SK-N-SH treated with all-trans-retinoic acid at 6 μM for 48 hours (cell line): ENCODE data around the gene TMEM163.
"Not testable (repeated sequence)": the region's sequence is repeated elsewhere in the genome, so short reads cannot be mapped to it uniquely, and the experiment has no call there.

Experiments used
- ATAC-seq: fragments of 200-7000 bp; cut with Tn5 transposase; 3 replicates; pipeline ENCODE4 v1.9.1; 2020; ENCODE audit warnings: mild to moderate bottlenecking, moderate library complexity
- BACH2 ChIP-seq: fragments of 250-450 bp; sonication (Bioruptor Pico); IDR thresholded peaks from 2 replicates; pipeline ENCODE4 v1.9.0; 2021; ENCODE audit warnings: mild to moderate bottlenecking, borderline replicate concordance
- CREB5 ChIP-seq: fragments of 250-450 bp; sonication (Bioruptor Pico); IDR thresholded peaks from 2 replicates; pipeline ENCODE4 v1.5.1; 2020; ENCODE audit warnings: low read depth, mild to moderate bottlenecking, moderate library complexity
- CSDC2 ChIP-seq: fragments of 250-450 bp; sonication (Bioruptor Pico); IDR thresholded peaks from 2 replicates; pipeline ENCODE4 v1.5.0; 2020; ENCODE audit warnings: mild to moderate bottlenecking, moderate library complexity
- CSRNP3 ChIP-seq: fragments of 250-450 bp; sonication (Bioruptor Pico); IDR thresholded peaks from 2 replicates; pipeline ENCODE4 v1.5.1; 2021; ENCODE audit warnings: mild to moderate bottlenecking, moderate library complexity
- ESRRG ChIP-seq: fragments of 250-450 bp; sonication (Bioruptor Pico); IDR thresholded peaks from 2 replicates; pipeline ENCODE4 v1.6.1; 2021; ENCODE audit warnings: mild to moderate bottlenecking
- GLIS3 ChIP-seq: fragments of 250-450 bp; sonication (Bioruptor Pico); IDR thresholded peaks from 2 replicates; pipeline ENCODE4 v1.5.0; 2020; ENCODE audit warnings: mild to moderate bottlenecking, moderate library complexity
- ISL1 ChIP-seq: fragments of 250-450 bp; sonication (Bioruptor Pico); IDR thresholded peaks from 2 replicates; pipeline ENCODE4 v2.1.2; 2022; ENCODE audit warnings: mild to moderate bottlenecking, moderate library complexity
- OSR1 ChIP-seq: fragments of 250-450 bp; sonication (Bioruptor Pico); IDR thresholded peaks from 2 replicates; pipeline ENCODE4 v1.8.0; 2022; ENCODE audit warnings: moderate library complexity, mild to moderate bottlenecking, inconsistent platforms
- POU6F1 ChIP-seq: fragments of 250-450 bp; sonication (Bioruptor Pico); IDR thresholded peaks from 2 replicates; pipeline ENCODE4 v1.8.0; 2021; ENCODE audit warnings: low read depth, mild to moderate bottlenecking, moderate library complexity, borderline replicate concordance
- RARB ChIP-seq: fragments of 250-450 bp; sonication (Bioruptor Pico); IDR thresholded peaks from 2 replicates; pipeline ENCODE4 v1.8.0; 2021; ENCODE audit warnings: mild to moderate bottlenecking, moderate library complexity
- SNAI2 ChIP-seq: fragments of 250-450 bp; sonication (Bioruptor Pico); IDR thresholded peaks from 2 replicates; pipeline ENCODE4 v1.5.0; 2020; ENCODE audit warnings: mild to moderate bottlenecking, moderate library complexity
- TOX ChIP-seq: fragments of 250-450 bp; sonication (Bioruptor Pico); IDR thresholded peaks from 2 replicates; pipeline ENCODE4 v1.8.0; 2021; ENCODE audit warnings: mild to moderate bottlenecking, moderate library complexity, borderline replicate concordance
- TSHZ2 ChIP-seq: fragments of 250-450 bp; sonication (Bioruptor Pico); IDR thresholded peaks from 2 replicates; pipeline ENCODE4 v1.5.0; 2020; ENCODE audit warnings: mild to moderate bottlenecking, moderate library complexity
- ZC3H10 ChIP-seq: fragments of 250-450 bp; sonication (Bioruptor Pico); IDR thresholded peaks from 2 replicates; pipeline ENCODE4 v1.5.1; 2021; ENCODE audit warnings: mild to moderate bottlenecking, moderate library complexity
- ZFP3 ChIP-seq: fragments of 250-450 bp; sonication (Bioruptor Pico); IDR thresholded peaks from 2 replicates; pipeline ENCODE4 v1.5.0; 2020; ENCODE audit warnings: mild to moderate bottlenecking, moderate library complexity
- ZFP30 ChIP-seq: fragments of 450-650 bp; formaldehyde crosslinking; IDR thresholded peaks from 2 replicates; pipeline ENCODE4 v1.5.0; 2022; ENCODE audit warnings: mild to moderate bottlenecking, moderate library complexity
- ZNF565 ChIP-seq: fragments of 450-650 bp; formaldehyde crosslinking; conservative IDR thresholded peaks from 2 replicates; pipeline ENCODE4 v1.5.0; 2020; ENCODE audit warnings: low read depth, mild to moderate bottlenecking, moderate library complexity
- ZNF70 ChIP-seq: fragments of 450-650 bp; formaldehyde crosslinking; IDR thresholded peaks from 2 replicates; pipeline ENCODE4 v1.5.0; 2020; ENCODE audit warnings: mild to moderate bottlenecking, moderate library complexity
- ZNF8 ChIP-seq: fragments of 450-650 bp; formaldehyde crosslinking; IDR thresholded peaks from 2 replicates; pipeline ENCODE4 v1.5.0; 2020; ENCODE audit warnings: mild to moderate bottlenecking, moderate library complexity

The TMEM163 gene

DNA sequence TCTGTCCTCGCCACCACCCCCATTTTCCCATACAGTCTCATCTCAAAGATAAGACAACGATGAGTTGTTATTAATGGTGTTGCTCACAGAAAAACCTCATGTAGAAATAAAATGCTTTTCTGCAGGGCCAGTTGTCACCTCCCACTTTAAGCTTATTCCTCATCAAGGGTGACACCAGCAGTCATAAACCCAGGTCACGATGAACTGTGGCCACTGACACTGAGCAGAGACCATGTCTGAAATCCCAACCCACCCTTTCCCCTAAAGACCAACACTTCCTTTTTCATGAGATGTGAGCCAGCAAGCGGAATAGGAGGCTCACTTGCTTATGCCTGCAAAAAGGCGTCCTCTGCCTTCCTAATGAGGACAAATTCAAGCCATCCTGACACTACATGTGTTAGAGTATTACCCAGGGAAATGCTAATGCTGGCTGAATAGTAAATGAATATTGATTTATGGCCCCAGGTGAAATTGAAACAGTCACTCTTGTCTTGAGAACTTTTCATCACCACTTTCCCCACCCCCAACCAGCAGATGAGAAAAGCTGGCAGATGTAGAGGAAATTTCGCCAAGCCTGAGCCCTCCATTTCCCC, 236.6 kb downstream of the TMEM163 start:
- ATAC-seq, result no peak
- no peak for TF ChIP-seq ISL1 (CRISPR knock-in tag)
- TF ChIP-seq TSHZ2 (CRISPR knock-in tag), result no peak
- TF ChIP-seq BACH2 (CRISPR knock-in tag), result no peak
- TF ChIP-seq TOX, result no peak
- TF ChIP-seq ZNF70 (CRISPR knock-in tag), result no peak
- no peak for TF ChIP-seq SNAI2
- no peak for TF ChIP-seq ZC3H10 (CRISPR knock-in tag)
- TF ChIP-seq POU6F1 (CRISPR knock-in tag), result no peak
- TF ChIP-seq ZFP30 (CRISPR knock-in tag), result no peak
- TF ChIP-seq ZNF8, result no peak
- TF ChIP-seq ZNF565 (CRISPR knock-in tag), result no peak
- TF ChIP-seq OSR1, result no peak
- no peak for TF ChIP-seq RARB (CRISPR knock-in tag)
- TF ChIP-seq ZFP3 (CRISPR knock-in tag), result no peak
- TF ChIP-seq ESRRG (CRISPR knock-in tag), result no peak
- no peak for TF ChIP-seq CREB5 (CRISPR knock-in tag)
- no peak for TF ChIP-seq CSDC2 (CRISPR knock-in tag)

DNA sequence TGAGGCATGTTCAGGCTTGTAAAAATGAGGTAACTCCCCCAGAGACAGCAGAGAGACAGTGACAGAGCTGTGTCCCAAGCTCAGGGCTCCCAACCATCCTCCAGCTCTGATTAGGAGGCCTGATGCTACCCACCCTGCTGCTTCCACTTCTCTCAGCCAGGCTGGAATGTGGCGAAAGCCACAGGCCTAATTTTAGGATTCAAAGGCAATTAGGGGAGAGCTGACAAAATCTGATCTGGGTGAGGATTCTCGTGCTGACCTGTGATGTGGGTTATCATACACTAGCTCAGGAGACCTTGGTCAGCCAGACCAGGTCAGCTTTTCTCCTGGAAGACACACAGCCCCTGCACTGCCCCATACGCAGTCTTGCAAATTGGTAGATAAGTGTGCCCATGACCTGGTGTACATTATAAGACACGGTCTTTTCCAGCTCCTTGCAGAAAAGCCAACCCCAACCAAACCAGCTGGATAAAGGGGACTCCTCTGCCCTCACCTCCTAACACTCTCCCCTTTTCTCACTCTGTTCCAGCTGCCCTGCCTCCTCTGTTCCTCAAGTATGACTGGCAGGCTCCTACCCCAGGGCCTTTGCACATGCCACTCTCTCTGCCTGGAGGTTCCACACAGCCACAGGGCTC, 239.0 kb downstream of the TMEM163 start:
- TF ChIP-seq OSR1, result no peak
- no peak for TF ChIP-seq BACH2 (CRISPR knock-in tag)
- no peak for TF ChIP-seq ISL1 (CRISPR knock-in tag)
- TF ChIP-seq CSRNP3, result no peak
- TF ChIP-seq ESRRG (CRISPR knock-in tag), result no peak
- TF ChIP-seq ZNF70 (CRISPR knock-in tag), result no peak
- ATAC-seq, result no peak

DNA sequence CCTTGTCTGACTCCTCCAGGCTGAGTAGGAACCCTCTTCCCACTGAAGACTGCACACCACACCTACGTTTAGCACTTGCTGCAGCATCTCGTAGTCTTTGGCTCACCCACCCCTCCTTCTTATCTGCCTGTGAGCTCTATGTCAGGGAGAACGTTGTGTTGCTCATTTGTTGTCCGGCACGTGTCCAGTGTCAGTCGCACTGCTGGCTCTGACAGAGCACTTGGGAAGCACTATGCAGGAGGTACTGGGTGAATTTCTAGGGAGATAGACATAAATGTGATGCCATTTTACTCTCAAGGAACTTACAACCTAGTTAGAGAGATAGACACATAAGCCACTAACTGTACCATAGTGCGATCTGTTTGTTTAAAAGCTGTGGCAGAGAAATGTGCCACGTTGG, 241.8 kb downstream of the TMEM163 start:
- ATAC-seq, result not testable (repeated sequence)

DNA sequence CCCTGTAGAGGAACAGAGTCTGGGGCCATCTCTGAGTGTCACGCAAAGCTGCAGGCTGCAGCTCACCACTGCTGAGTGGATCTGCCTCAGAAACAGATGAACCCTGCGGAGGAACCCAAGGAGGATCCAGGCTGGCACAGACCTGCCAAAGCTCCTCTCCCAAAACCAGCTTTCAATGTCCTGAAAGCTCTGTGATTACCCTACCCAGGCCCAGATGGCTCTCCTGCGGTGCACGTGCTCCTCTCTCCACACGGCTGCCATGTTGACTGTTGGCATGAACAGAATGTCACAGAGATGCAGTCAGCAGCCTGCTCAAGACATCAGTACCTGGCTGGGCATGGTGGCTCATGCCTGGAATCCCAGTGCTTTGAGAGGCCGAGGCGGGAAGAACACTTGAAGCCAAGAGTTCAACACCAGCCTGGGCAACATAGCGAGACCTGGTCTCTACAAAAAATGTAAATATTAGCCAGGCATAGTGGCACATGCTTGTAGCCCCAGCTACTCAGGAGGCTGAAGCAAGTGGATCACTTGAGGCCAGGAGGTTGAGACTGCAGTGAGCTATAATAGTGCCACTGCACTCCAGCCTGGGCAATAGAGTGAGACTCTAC, 248.1 kb downstream of the TMEM163 start:
- no peak for ATAC-seq
- TF ChIP-seq SNAI2, result no peak
- TF ChIP-seq TSHZ2 (CRISPR knock-in tag), result no peak
- TF ChIP-seq GLIS3 (CRISPR knock-in tag), result no peak
- TF ChIP-seq CREB5 (CRISPR knock-in tag), result no peak
- TF ChIP-seq, all 23 proteins: peak for 0
